Uterus (tissue), 4 donors: Measurements from ENCODE around the gene TMEM97. TPM values are rescaled to one million over a fixed set of nuclear protein-coding genes. Genes with fewer than 3 reads are reported as not detected.

ENCODE experiments used
- DNase-seq, 2 donors: peaks; one replicate each; pipeline ENCODE4 v3.0.0-alpha.2; 2019 to 2020
- H3K27ac ChIP-seq, 2 donors: fragments of 200-600 bp; sonication (generic); 1 replicate in 1 of 2; 2 replicates in 1 of 2; pipeline ENCODE4 v1.5.1; 2016 to 2018
- H3K27me3 ChIP-seq, 2 donors: fragments of 200-600 bp; sonication (generic); one replicate each; pipeline ENCODE4 v1.5.1; 2018 to 2019; ENCODE audit warnings: control low read depth in 1 of 2
- H3K36me3 ChIP-seq, 2 donors: fragments of 200-600 bp; sonication (generic); one replicate each; pipeline ENCODE4 v1.5.1; 2019; ENCODE audit warnings: control low read depth in 1 of 2
- H3K4me1 ChIP-seq, 2 donors: fragments of 200-600 bp; sonication (generic); one replicate each; pipeline ENCODE4 v1.5.1; 2018 to 2019; ENCODE audit warnings: control low read depth in 1 of 2
- H3K4me3 ChIP-seq, 2 donors: fragments of 200-600 bp; sonication (generic); 1 replicate in 1 of 2; 2 replicates in 1 of 2; pipeline ENCODE4 v1.5.1; 2018 to 2019; ENCODE audit warnings: mild to moderate bottlenecking in 1 of 2
- H3K9me3 ChIP-seq, 2 donors: fragments of 200-600 bp; sonication (generic); one replicate each; pipeline ENCODE4 v1.5.1; 2019; ENCODE audit warnings: control low read depth in 1 of 2
- POLR2A ChIP-seq, 2 donors: fragments of 450-650 bp; IDR thresholded peaks; one replicate each; pipeline ENCODE4 v1.6.1; 2016; ENCODE audit warnings: antibody characterized with exemption in 2 of 2, mild to moderate bottlenecking in 1 of 2, moderate library complexity in 1 of 2
- intact Hi-C: fragments of 100-400 bp; cut with DNase I; formaldehyde crosslinking; loops from one replicate; pipeline ENCODE4 v1.15.1; 2023; ENCODE audit warnings: low total_unique reads
- total RNA-seq, 4 donors: library from RNA; depleted of rRNA in 3 of 4; stranded (reverse); fragments of >200 nt in 3 of 4; gene quantifications; one replicate each; pipeline versions ENCODE4 v1.1.0 to v1.2.4, GENCODE V29; 2014 to 2023
- TF ChIP-seq, protein P1 (sequence below), 4 experiments: fragments of 200-600 bp in 2 of 4; fragments of 450-650 bp in 2 of 4; sonication (generic) in 2 of 4; IDR thresholded peaks; one replicate each; pipeline ENCODE4 v1.5.1; 2016 to 2019; ENCODE audit warnings: antibody characterized with exemption in 4 of 4, mild to moderate bottlenecking in 2 of 4, moderate library complexity in 1 of 4
- donor health status: DM: yes; HTN: yes; CAD: no.

Gene TMEM97
- total RNA-seq, 4 donors from 2014 or later: 1.5 to 17.9 (median 10.4) TPM

DNA sequence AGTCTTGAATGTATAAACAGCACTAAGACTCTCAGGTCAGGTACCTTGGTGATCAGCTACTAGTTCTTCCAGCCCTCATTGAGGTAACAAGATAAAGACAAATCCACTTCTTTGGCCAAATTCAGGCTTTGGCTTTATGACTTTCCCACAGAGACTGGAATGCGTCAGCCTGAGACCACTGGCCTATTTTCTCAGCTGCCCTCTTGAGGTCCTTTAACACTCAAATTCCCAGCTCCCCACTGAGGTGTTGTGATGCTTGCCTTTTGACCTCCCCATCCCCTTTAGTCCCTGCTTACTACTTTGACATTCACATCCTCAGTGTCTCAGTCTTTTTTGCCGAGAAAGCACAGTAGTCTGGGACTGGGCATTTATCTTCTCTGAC, 27.2 kb downstream of the TMEM97 start:
- intact Hi-C loops: no loop called here
- Histone ChIP-seq H3K36me3 (no peaks in the 10 kb centered on the region), H3K27me3 (no peaks in the 10 kb centered on the region), H3K9me3 (no peaks in the 10 kb centered on the region), H3K4me1 (no peaks in the 10 kb centered on the region), H3K27ac (no peak overlapping the region), H3K4me3 (no peak overlapping the region)
- TF ChIP-seq, protein P1, sequence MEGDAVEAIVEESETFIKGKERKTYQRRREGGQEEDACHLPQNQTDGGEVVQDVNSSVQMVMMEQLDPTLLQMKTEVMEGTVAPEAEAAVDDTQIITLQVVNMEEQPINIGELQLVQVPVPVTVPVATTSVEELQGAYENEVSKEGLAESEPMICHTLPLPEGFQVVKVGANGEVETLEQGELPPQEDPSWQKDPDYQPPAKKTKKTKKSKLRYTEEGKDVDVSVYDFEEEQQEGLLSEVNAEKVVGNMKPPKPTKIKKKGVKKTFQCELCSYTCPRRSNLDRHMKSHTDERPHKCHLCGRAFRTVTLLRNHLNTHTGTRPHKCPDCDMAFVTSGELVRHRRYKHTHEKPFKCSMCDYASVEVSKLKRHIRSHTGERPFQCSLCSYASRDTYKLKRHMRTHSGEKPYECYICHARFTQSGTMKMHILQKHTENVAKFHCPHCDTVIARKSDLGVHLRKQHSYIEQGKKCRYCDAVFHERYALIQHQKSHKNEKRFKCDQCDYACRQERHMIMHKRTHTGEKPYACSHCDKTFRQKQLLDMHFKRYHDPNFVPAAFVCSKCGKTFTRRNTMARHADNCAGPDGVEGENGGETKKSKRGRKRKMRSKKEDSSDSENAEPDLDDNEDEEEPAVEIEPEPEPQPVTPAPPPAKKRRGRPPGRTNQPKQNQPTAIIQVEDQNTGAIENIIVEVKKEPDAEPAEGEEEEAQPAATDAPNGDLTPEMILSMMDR (IDR thresholded peaks at IDR 0.05): no peak
- TF ChIP-seq POLR2A (IDR thresholded peaks at IDR 0.05): no peak
- no peak for DNase-seq

DNA sequence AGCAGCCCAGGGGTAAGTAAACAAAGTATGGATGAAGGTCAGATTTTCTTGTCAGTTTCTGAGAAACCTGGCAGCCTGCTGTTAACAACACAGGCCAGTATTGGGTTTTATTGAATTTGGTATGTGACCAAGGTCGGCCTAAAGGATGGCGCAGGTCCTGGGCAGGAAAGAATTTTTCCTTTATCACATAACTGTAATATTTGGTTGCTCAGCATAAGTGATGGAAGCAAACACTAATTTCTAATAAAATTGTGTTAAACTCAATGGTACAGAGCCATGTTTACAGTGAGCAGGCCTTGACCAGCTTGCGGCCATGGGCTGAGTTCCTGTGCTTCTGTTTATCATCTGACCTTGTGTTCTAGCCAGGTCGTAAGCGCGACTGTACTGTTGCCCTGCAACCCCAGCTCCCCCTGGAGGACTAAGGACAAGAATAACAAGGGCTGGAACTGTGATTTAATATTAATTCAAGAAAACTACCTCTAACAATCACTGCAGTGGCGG, 27.8 kb downstream of the TMEM97 start:
- no peaks in the 10 kb centered on the region for H3K9me3 ChIP-seq
- intact Hi-C loops: no loop called here
- H3K4me3 ChIP-seq: no peak overlapping the region
- no peak overlapping the region for H3K27ac ChIP-seq
- H3K36me3 ChIP-seq: no peaks in the 10 kb centered on the region
- H3K27me3 ChIP-seq: no peaks in the 10 kb centered on the region
- no peak for TF ChIP-seq POLR2A (IDR thresholded peaks at IDR 0.05)
- TF ChIP-seq, protein P1 (IDR thresholded peaks at IDR 0.05): peak in 2 of 4 experiments; percentile 10 to 24
- no peak for DNase-seq
- no peaks in the 10 kb centered on the region for H3K4me1 ChIP-seq

DNA sequence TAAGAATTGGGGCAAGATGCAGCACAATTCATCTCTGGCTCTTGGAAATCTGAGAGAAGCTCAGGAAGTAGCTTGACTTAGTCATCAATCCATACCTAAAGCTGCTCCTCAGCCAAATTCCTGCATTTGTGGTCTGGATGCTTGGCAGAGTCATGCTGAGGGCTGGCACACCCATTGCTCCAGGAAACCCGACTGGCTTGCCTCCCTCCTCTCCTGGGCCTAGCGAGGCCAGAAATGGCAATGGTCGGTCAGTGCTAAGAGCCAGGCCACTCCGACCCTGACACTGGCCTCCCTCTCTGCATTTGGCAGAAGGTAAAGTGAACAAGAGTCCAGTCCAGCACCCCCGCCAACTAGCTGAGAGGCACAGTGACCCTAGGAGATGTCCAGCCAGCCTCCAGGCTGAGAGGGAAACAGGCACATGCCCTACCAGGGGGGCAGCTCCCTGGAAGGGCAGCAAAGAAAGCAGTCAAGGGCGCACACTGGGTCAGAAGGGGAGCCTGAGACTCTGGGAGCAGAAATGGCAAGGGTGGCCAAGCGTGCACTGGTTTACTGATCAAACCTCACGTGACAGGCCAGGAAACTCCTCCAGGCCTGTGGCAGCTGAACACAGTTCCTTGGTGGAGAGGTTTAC, 28.4 kb downstream of the TMEM97 start:
- no peak for DNase-seq
- H3K27me3 ChIP-seq: no peaks in the 10 kb centered on the region

DNA sequence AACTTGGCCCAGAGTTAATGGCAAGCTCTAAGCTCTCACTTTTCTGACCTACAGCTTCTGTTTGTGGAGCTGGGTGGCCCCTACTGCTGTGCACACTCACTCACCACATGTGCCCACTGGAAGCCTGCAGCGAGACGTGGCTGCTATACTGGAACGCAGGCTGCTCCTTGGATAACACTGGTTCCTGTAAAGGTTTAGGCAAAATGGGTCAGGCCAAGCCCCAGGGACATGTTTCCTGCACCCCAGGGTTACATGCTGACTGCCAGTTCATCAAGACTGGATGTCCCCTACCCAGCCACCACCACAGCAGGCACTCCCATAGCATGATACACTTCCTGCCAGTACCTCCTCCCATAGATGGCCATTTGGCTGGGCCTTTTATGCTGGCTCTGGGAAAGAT, 30.0 kb downstream of the TMEM97 start:
- TF ChIP-seq, protein P1 (IDR thresholded peaks at IDR 0.05): no peak
- no peak for TF ChIP-seq POLR2A (IDR thresholded peaks at IDR 0.05)
- Histone ChIP-seq H3K27ac (no peak overlapping the region), H3K27me3 (no peaks in the 10 kb centered on the region), H3K4me1 (no peaks in the 10 kb centered on the region), H3K9me3 (no peaks in the 10 kb centered on the region), H3K4me3 (no peak overlapping the region), H3K36me3 (no peaks in the 10 kb centered on the region)
- DNase-seq: no peak
- intact Hi-C loops: no loop called here

More for the DNA sequence above, 28.4 kb downstream of the TMEM97 start:
- Histone ChIP-seq H3K4me1 (no peaks in the 10 kb centered on the region), H3K4me3 (no peak overlapping the region), H3K9me3 (no peaks in the 10 kb centered on the region), H3K27ac (peak overlapping the region in 1 of 2 donors; percentile 15), H3K36me3 (no peaks in the 10 kb centered on the region)
- TF ChIP-seq, protein P1 (IDR thresholded peaks at IDR 0.05): no peak
- no peak for TF ChIP-seq POLR2A (IDR thresholded peaks at IDR 0.05)
- intact Hi-C loops: no loop called here

DNA sequence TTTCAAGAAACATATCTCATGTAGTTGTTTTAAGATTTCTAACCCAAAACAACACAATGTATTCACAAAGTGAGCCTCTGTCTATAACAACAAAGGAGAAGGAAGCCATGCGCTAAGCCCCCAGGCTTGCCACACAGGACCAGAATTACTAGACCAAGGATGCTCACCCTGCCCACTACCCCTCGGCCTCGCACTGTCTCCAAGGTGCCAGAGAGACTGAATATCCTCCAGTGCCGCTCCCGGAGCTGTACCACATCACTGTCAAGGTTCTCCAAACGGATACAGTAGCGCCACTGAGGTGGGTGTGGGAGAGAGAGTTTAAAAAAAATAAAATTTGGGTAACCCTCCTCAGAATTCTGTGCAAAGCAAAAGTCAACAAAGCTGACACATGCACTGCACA, 31.3 kb downstream of the TMEM97 start:
- DNase-seq: no peak
- H3K27me3 ChIP-seq: no peaks in the 10 kb centered on the region
- intact Hi-C loops: no loop called here
- TF ChIP-seq, protein P1 (IDR thresholded peaks at IDR 0.05): no peak
- no peak for TF ChIP-seq POLR2A (IDR thresholded peaks at IDR 0.05)
- no peaks in the 10 kb centered on the region for H3K4me1 ChIP-seq
- no peak overlapping the region for H3K27ac ChIP-seq
- H3K36me3 ChIP-seq: no peaks in the 10 kb centered on the region
- no peak overlapping the region for H3K4me3 ChIP-seq
- no peaks in the 10 kb centered on the region for H3K9me3 ChIP-seq
